HuH-7.5 (cell line): Measurements from ENCODE around the gene TTC21A.
A peak's percentile ranks its signal among the peaks of the same experiment; 100 is the strongest.
"Not testable (repeated sequence)": the region's sequence is repeated elsewhere in the genome, so short reads cannot be mapped to it uniquely, and the experiment has no call there.

Experiments used
- DNase-seq: peaks from one replicate; pipeline ENCODE4 v3.0.0; 2011; ENCODE audit warnings: low spot score

TTC21A gene

GRCh38 chr3:39107388-39108199 lies at the start of gene TTC21A, which contains the start of gene GORASP1:
Gene TTC21A, plus strand, starts transcription at chr3:39107680. Its CDS starts 158 bp downstream, at chr3:39107838.
Gene GORASP1, minus strand, starts transcription at chr3:39107627. Its CDS starts 86 bp downstream, at chr3:39107541.
- peak; percentile 92 for DNase-seq

- not testable (repeated sequence) for DNase-seq
Measured at GRCh38 chr3:39061228-39061627, 46.3 kb upstream of the TTC21A start.

GRCh38 chr3:39062180-39062579 lies 45.3 kb upstream of the TTC21A start:
- DNase-seq, result no peak

GRCh38 chr3:39063143-39063542 lies 44.3 kb upstream of the TTC21A start:
- DNase-seq, result no peak

- DNase-seq, result no peak
Measured at GRCh38 chr3:39064646-39065045, 42.8 kb upstream of the TTC21A start.

- peak; percentile 48 for DNase-seq
Measured at GRCh38 chr3:39065197-39065596, 42.3 kb upstream of the TTC21A start.

GRCh38 chr3:39067286-39067685 lies 40.2 kb upstream of the TTC21A start:
- no peak for DNase-seq

- DNase-seq, result no peak
Measured at GRCh38 chr3:39068556-39068955, 38.9 kb upstream of the TTC21A start.

GRCh38 chr3:39075910-39076309 lies 31.6 kb upstream of the TTC21A start:
- no peak for DNase-seq

- DNase-seq, result no peak
Measured at GRCh38 chr3:39079530-39079929, 27.9 kb upstream of the TTC21A start.

GRCh38 chr3:39080026-39080425 lies 27.5 kb upstream of the TTC21A start:
- no peak for DNase-seq

GRCh38 chr3:39082666-39083313 lies 24.7 kb upstream of the TTC21A start:
- no peak for DNase-seq

GRCh38 chr3:39086144-39086543 lies 21.3 kb upstream of the TTC21A start:
- no peak for DNase-seq

- DNase-seq, result no peak
Measured at GRCh38 chr3:39088456-39088855, 19.0 kb upstream of the TTC21A start.

- no peak for DNase-seq
Measured at GRCh38 chr3:39088889-39089288, 18.6 kb upstream of the TTC21A start.

- DNase-seq, result no peak
Measured at GRCh38 chr3:39090922-39091321, 16.6 kb upstream of the TTC21A start.

GRCh38 chr3:39094851-39095677 lies 12.4 kb upstream of the TTC21A start:
- DNase-seq, result no peak

GRCh38 chr3:39095778-39096177 lies 11.7 kb upstream of the TTC21A start:
- DNase-seq, result no peak

- DNase-seq, result no peak
Measured at GRCh38 chr3:39096775-39097174, 10.7 kb upstream of the TTC21A start.

- no peak for DNase-seq
Measured at GRCh38 chr3:39097716-39098472, 9.6 kb upstream of the TTC21A start.

GRCh38 chr3:39098473-39099000 lies 8.9 kb upstream of the TTC21A start:
- DNase-seq, result no peak

- DNase-seq, result no peak
Measured at GRCh38 chr3:39099242-39099641, 8.2 kb upstream of the TTC21A start.
